Activated CD8-positive, alpha-beta memory T cell treated with anti-CD3 and anti-CD28 coated beads, Interleukin-2, amount 50 U/mL, for 24 hours (primary cell): ENCODE data around the gene ZNF609.

ENCODE experiments used
- DNase-seq: peaks from one replicate; pipeline ENCODE4 v3.0.0-alpha.2; 2020; ENCODE audit errors: extremely low read depth

The ZNF609 gene, protein sequence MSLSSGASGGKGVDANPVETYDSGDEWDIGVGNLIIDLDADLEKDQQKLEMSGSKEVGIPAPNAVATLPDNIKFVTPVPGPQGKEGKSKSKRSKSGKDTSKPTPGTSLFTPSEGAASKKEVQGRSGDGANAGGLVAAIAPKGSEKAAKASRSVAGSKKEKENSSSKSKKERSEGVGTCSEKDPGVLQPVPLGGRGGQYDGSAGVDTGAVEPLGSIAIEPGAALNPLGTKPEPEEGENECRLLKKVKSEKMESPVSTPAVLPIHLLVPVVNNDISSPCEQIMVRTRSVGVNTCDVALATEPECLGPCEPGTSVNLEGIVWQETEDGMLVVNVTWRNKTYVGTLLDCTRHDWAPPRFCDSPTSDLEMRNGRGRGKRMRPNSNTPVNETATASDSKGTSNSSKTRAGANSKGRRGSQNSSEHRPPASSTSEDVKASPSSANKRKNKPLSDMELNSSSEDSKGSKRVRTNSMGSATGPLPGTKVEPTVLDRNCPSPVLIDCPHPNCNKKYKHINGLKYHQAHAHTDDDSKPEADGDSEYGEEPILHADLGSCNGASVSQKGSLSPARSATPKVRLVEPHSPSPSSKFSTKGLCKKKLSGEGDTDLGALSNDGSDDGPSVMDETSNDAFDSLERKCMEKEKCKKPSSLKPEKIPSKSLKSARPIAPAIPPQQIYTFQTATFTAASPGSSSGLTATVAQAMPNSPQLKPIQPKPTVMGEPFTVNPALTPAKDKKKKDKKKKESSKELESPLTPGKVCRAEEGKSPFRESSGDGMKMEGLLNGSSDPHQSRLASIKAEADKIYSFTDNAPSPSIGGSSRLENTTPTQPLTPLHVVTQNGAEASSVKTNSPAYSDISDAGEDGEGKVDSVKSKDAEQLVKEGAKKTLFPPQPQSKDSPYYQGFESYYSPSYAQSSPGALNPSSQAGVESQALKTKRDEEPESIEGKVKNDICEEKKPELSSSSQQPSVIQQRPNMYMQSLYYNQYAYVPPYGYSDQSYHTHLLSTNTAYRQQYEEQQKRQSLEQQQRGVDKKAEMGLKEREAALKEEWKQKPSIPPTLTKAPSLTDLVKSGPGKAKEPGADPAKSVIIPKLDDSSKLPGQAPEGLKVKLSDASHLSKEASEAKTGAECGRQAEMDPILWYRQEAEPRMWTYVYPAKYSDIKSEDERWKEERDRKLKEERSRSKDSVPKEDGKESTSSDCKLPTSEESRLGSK (N-terminal part only)

DNA sequence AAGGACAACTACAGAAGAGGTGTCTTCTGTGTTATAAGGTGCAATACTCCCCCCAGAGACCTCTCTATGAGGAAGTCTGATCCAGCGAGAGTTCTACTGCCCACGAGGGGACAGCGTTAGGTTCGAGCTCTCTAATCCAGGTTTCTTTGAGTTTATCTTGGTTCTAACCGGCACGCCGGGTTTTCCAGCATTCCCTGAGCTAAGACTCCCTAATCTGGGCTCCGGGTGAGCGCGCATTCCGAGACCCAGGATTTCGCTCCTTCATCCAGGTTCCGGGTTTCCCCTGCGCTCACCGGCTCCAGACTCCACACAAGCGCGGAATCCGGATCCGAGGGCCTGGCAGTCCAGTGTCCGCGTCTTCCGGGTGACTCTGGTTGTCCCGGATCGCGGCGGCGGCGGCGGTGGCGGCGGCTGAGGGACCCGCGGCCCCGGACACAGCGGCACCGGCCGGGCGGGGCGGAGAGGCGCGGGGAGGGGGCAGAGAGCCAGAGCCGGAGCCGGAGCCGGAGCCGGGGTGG, at the start of gene ZNF609:
Gene ZNF609 (plus strand): TSS at position 373 of the 518 bp plus-strand sequence. CDS start 38,842 bp downstream, outside the sequence.
- peak; percentile 70 for DNase-seq

DNA sequence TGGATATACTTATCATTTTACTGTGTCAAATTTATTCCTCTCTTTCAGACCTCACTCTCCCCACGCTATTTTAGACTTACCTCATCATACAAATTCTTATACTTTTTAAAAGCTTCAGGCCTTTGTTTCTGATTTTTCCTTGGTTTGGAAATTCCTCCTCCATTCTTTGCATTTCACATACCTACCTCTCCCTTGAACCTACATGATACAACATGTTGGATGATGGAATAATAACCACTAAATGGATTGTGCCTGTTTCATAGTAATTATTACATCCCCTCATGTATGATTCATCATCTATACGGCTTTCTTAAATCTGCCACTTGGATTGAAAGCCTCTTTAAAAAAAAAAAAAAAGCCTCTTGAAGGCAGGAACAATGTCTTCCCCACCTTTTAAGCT, 48.2 kb upstream of the ZNF609 start:
- no peak for DNase-seq

DNA sequence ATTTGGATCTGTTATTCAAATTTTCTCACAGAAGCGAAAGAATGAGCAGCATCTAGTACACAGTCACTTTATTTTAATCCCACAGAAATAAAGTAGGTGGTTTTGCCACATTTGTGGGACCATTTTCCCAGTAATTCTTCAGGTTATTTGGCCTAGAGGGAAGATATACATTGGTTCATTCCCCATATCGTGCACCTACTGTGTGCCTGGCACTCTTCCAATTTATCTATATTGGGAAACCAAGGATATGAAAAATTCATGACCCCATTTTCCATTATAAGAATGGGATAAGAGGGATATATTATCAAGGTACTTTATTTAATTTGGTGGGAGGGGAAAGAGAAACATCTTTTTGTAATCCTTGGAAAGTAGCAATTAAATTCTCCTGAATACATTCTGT, 37.7 kb upstream of the ZNF609 start:
- DNase-seq = no peak

DNA sequence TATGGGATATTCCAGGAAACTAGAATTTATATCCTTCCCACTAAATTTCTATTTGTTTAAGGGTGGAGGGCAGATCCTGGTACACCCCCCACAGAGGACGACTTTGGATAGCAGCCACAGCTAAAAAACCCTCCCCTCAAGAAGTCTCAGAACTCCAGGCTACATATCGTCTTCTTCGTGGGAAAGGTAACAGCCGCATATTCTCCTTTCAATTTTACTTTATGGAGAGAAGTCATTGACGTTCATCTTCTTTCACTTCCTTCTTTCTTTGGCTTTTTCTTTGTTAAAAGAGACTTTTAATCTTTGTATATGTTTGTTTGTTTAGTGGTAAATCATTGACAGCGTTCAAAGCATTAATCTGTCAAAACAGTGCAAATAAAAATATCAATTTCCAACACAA, 36.4 kb upstream of the ZNF609 start:
- no peak for DNase-seq

DNA sequence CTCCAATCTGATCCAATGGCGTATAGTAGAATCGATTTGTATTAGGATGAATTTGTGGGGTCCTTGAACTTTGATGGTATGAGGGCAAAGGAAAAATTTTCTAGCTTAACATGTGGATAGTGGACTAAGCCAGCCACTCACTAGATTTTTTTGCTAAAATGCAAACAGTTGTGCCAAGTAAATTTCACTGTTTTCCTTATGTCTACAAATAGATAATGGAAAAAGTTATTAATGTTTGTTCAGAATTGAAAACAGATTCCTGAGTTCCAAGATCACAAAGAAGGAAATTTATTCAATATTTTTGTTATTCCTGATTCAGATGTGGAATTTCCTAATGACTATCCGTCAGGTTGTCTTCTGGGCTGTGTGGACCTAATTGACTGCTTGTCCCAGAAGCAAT, 35.2 kb upstream of the ZNF609 start:
- no peak for DNase-seq

DNA sequence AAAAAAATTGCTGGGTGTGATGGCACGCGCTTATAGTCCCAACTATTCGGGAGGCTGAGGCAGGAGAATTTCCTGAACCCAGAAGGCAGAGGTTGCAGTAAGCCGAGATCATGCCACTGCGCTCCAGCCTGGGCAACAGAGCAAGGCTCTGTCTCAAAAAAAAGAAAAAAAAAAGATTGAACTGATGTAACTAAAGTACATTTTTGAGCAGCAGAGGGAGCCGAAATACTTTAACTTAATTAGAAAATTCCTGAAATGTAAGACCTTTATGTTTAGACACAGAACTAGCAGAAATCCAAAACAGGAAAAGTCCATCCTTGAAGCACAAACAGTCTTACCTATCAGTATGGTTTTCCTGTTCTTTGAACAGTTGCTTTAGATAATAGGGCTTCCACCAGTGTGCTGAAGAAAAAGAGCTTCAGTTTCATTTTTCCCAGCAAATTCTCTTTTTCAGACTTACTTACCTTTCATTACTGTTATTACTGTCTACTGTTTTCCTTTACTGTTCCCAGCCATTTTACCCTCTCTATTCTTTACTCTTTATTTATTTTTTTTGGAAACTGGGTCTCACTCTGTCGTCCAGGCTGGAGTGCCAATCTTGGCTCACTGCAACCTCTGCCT, 33.4 kb upstream of the ZNF609 start:
- no peak for DNase-seq

DNA sequence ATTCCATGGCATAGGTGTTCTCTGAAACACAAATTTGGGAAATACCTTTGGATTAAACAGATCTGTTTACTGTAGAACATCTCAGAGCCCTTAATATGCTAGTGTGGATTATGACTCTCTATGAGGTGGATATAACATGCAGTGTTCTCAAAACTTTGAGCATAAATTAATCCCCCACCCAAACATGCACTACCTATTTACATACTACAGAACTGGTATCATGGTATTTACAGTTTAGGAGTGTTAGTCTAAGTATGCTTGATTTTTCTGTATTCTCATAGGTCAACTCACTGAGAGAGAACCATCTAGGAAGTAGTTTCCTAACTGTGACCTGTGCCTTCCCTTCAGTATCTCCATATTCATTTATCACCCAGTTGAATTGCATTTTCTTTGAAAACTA, 30.9 kb upstream of the ZNF609 start:
- DNase-seq = no peak

DNA sequence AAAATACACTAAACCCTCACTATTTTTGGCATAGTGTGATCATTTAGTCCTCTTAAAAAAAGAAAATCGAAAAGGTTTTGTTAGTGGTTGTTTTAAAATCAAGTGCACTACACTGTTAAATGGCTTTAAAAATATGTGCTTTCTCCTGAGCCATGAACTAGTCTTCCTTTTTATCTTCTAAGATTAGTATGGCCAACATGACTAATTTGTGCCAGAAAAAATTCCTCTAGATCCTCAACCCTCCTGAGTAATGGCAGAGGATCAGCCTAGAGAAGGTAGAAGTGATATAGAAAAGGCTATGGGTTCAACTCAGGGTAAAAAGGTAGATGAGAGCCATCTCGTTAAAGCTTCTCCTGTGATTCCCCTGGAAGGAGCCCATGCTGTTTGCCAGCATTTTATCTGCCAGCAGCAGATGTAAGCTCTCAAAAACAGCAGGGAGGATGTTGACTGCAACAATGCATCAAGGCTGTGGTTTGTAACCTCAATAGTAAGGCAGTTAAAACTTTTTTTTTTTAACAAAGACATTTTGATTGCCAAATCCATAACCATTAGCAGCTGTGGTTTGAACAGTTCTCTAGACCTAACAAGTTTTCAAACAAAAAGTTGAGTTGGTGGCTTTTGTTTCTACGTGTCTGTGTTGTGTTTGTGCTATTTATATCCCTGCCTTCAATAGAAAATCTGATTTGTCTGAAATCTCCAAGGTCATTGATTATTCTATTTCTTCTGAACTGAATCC, 30.2 kb upstream of the ZNF609 start:
- DNase-seq = no peak

DNA sequence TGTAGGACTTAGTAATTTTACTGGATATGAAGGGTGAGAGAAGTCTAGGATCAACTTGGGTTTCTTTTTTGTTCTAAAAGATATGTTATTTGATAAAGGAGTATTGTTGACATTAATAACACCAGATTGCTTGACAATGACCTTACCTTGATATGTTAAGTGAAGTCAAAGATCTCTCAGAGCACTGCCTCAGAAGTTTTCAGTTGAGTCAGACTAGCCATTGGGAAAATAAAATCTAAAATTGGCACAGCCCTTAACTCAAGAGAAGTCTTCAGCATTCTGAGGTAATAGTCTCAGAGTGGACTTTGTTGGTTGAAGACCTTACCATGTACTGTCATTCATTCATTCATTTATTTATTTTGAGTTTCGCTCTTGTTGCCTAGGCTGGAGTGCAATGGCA, 22.4 kb upstream of the ZNF609 start:
- no peak for DNase-seq

DNA sequence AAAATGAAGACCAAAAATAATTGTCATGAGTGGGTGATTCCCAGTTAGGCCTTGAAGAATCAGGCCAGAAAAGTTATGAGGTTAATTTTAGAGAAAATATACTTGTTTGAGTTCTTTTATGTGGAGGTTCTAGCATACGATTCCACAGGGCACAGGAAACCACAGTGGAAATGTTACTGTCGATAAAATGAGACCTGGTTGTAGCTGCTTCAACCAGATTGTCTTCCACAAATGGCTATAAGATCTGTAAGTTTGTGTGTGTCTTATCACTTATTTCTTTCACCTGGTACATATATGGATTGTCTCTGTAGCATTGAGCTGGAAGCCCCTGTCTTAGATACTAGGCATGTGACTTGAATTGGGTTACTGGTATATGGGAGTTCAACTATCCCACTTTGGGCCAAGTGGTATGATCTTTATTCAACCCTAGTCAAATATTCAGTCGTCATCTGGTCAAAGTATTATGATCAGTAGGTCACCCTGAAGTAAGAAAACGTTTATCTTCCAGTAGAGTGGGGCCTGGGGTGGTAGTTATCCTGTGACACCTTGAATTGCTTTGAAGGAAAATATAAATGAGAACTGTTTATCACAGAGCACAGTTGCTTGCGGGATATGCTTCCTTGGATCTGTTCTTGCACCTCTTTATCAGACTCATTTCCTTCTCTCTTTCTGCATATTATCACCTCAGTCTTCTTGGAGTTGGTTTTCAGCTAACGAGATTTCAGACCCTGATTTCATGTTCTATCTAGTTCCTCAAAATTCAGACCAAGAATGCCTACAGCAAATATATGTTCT, 21.5 kb upstream of the ZNF609 start:
- no peak for DNase-seq

DNA sequence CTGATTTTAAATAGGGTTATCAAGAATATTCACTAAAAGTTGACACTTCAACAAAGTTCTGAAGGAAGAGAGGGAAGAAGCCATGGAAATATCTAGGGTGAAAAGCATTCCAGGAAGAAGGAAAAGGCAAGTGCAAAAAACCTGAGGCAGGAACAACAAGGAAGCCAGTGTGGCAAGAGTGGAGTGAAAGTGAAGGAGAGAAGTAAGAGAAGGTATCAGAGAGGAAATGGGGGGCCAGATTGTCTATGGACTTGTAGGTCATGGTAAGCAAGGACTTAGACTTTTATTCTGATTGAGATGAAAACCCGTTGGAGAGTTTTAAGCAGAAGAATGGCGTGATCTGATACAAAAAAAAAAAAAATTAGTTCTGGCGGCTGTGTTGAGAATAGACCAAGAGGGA, 18.5 kb upstream of the ZNF609 start:
- DNase-seq = no peak

DNA sequence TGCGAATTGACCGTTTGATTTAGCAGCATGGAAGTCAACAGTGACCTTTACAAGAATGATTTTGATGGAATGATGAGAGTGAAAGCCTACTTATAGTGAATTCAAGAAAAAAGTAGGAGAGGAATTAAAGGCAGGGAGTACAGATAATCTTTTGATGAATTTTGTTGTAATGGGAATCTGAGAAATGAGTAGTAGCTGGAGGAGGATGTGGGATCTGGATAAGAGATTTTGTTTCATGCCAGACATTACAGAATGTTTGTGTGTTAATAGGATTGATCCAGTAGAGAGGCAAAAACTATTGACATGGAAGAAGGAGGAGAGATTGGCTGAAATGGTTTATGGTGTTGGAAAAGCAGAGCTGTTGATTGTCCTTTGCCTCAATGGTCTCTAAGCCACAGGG, 17.4 kb upstream of the ZNF609 start:
- DNase-seq = no peak

DNA sequence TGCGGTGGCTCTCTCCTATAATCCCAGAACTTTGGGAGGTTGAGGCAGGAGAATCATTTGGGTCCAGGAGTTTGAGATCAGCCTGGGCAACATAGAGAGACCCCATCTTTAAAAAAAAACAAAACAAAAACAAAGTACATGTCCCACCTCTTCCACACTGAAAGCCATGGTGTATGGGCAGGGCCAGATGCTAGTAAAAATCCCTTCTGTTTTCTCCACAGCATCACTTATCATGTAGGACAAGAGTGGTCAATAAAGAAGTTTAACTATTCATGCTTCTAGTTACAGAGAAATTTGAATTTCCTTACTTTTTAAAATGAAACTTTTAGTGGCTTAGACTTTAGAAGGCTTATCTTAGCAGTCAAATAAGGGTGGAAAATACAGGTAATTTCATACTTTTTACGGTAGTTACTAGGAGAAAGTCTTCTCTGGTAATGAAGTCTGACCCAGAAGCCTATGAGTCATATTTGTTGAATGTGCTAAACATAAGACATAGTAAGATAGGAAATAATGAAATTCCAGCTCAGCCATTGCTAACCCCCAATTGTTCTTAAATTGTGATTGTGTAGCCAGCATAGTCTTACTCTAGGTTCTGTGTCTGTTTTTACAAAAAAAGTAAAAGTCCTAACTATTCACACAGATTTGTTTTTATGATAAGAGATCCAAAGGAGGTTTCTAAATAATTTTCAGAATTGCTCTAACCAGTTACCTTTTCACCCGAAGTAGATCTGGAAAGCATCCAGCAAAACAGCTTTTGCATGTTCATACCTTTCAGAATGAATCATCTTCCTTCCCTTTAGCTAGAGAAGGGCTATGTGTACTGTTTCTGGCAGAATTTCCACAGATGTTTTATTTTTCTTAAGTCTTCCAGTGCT, 16.4 kb upstream of the ZNF609 start:
- no peak for DNase-seq

DNA sequence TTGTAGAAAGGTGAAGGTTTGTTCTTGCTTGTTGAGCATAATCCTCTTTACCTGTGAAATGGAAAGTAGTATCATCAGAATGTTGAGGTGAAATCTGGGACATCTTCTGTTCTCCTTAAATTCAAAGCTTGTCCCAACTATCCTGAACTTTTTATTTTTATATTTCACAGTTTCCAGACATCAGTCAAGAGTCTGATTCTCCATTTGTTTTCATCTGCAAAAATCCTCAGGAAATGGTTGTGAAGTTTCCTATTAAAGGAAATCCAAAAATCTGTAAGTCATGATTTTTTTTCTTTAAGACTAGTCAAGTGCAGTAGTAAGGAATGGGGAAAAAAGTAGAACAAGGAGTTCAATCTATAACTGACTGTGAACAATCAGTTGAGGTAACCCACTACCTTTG, 15.5 kb upstream of the ZNF609 start:
- no peak for DNase-seq

DNA sequence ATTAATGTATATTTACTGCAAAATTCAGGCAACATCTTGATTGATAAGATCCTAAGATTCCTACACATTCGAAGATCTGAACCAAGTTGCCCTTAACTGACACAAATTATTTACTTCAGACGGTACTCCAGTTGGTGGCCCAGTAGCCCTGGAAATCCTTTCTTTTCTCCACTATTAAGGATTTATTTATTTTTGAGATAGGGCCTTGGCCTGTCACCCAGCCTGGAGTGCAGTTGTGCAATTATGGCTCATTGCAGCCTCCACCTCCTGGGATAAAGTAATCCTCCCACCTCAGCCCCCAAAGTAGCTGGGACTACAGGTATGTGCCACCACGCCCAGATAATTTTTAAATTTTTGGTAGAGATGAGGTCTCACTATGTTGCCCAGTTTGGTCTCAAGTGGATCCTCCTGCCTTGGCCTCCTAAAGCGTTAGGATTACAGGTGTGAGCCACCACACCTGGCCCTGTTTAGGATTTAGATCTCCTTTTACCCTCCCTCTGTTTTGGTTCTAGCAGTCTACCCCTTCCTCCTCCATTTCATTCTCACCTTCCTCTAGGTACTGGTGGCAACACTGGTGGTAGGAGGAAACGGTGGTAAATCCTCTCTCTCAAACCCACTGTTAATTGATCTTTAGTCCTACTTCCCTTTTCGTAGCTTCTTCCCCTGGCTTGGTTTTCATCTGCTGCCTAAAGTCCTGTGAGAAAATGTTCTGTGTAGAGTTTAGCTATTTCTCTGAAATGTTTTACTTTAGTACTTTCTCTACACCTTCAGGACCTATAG, 12.7 kb upstream of the ZNF609 start:
- no peak for DNase-seq

DNA sequence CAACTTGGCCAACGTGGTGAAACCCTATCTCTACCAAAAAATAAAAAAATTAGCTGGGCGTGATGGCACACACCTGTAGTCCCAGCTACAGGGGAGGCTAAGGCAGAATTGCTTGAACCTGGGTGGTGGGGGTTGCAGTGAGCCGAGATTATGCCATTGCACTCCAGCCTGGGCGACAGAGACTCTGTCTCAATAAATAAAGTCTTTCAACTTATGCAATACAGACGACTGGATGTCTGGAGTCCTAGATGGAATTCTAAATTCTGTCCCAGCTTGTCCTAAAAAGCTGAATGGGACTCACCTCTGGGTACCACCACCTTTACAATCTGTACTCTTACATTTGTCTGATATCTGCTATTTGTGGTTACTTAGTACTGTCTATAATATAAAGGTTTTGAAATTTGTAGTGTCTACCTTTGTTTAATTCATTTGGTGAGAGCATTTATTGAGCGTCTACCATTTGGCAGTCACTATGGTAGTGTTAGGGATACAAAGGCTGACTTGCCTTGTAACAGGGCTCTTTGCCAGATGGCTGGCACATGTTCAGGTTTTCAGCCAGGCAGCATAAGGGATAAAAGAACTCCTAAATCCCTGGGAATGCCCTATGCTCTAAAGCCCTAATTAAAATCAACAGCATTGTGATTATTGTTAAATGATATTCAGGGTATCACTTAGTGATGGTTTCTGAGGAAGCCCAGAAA, 7.2 kb upstream of the ZNF609 start:
- DNase-seq = no peak

DNA sequence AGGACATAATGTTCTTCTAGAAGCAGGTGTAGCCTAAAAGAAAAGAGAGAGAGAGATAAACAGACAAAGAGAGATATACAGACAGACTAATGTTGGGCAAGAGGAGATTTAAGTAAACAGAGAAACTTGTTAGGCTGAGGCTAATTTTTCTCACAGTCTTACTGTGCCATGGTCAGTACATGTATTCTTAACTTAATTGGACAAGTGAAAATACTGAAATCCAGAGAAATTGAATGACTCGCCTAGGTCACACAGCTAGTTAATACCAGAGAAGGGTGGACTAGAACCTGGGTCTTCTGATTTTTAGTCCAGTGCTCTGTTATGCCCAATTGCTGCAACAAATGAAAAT, 6.7 kb upstream of the ZNF609 start:
- no peak for DNase-seq

DNA sequence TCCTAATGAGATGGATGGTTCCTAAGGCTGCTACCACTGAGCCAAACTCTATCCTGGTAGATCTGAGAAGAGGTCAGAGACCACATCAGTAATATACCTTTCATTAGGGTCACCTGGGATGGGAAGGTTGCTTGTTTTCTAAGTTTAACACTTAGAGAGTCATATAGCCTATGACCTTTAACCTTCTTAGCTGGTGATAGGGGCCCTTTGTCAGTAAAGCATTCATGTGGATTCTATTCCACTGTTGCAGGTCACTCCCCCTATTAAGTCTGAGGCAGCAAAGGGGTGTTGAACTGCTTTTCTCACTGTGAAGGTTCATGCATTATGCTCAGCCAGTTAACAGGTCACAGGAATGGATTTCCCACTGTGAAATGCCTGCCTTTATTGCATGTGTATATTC, 6.1 kb upstream of the ZNF609 start:
- no peak for DNase-seq
